Measurements from ENCODE around the gene DOCK2. TPM values are rescaled to one million over a fixed set of nuclear protein-coding genes. Genes with fewer than 3 reads are reported as not detected.

The DOCK2 gene
- total and polyA plus RNA-seq, 2 donors: 34.6 to 99.4 TPM

DNA sequence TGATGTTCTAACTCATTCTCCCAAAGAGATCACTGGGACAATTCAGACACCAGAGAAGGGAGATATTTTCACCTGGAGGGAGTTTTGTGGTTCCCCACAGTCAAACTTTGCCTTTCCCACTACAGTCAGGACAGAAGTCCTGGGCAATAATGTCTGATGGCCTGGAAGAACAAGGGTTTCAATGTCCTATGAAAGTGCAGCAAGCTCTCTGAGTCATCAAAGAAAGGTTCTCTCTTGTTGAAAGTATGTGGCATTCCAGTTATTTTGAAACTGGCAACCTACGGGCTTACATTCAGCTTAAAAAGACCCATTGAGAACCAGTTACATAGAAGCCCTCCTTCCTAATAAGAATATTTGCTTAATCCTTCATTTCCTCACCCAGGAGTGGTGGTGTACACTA lies 239.3 kb downstream of the DOCK2 start:
- no peak for DNase-seq (ENCODE audit: low read depth in 6 of 9, low spot score in 9 of 9)
- H3K9me3 ChIP-seq (ENCODE audit: control insufficient read depth in 2 of 2, insufficient read depth in 1 of 2, low read length in 1 of 2): no peaks in the 10 kb centered on the region
- H3K36me3 ChIP-seq (ENCODE audit: control insufficient read depth in 2 of 2, insufficient read depth in 2 of 2, low read length in 1 of 2): no peaks in the 10 kb centered on the region
- no peak overlapping the region for H3K4me3 ChIP-seq (ENCODE audit: low read length in 2 of 2)
- H3K27ac ChIP-seq (ENCODE audit: low read depth in 1 of 2, low read length in 1 of 2): no peak overlapping the region
- H3K27me3 ChIP-seq (ENCODE audit: control insufficient read depth in 2 of 2, insufficient read depth in 1 of 2, low read length in 1 of 2): no peaks in the 10 kb centered on the region
- 100% methylated on average over 1 of the region's 1 CpG for WGBS
- no peaks in the 10 kb centered on the region for H3K4me1 ChIP-seq (ENCODE audit: control insufficient read depth in 2 of 2, insufficient read depth in 2 of 2, low read length in 2 of 2)

GRCh38 chr5:169880012-169880663 lies 243.1 kb downstream of the DOCK2 start:
- Histone ChIP-seq H3K36me3 (ENCODE audit: control insufficient read depth in 2 of 2, insufficient read depth in 2 of 2, low read length in 1 of 2) (peaks cover 0 to 3% of the 10 kb centered on the region in 2 donors), H3K27me3 (ENCODE audit: control insufficient read depth in 2 of 2, insufficient read depth in 1 of 2, low read length in 1 of 2) (no peaks in the 10 kb centered on the region), H3K9me3 (ENCODE audit: control insufficient read depth in 2 of 2, insufficient read depth in 1 of 2, low read length in 1 of 2) (no peaks in the 10 kb centered on the region), H3K4me3 (ENCODE audit: low read length in 2 of 2) (no peak overlapping the region), H3K27ac (ENCODE audit: low read depth in 1 of 2, low read length in 1 of 2) (no peak overlapping the region), H3K4me1 (ENCODE audit: control insufficient read depth in 2 of 2, insufficient read depth in 2 of 2, low read length in 2 of 2) (no peaks in the 10 kb centered on the region)
- DNase-seq (ENCODE audit: low read depth in 6 of 9, low spot score in 9 of 9): no peak
- WGBS: 80% methylated on average over 4 of the region's 4 CpGs

DNA sequence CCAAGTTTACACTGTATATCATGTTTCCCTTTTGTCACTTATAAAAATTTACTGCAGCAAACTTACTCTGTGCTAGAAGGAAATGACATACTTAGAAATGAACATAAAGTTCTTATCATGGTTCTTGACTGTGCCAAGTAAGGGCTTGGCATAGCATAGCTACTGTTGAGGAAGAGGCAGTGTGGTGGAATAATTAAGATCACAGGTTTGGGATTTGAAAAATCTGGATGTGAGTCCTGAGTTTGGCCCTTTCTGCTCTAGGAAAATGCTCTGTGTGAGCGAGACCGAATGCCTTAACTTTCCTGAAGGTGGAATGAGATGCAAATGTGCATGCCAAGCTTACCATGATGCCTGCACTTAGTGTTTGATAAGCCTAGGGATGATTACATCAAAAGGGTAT lies 243.7 kb downstream of the DOCK2 start:
- WGBS: 100% methylated on average over 2 of the region's 2 CpGs
- H3K9me3 ChIP-seq (ENCODE audit: control insufficient read depth in 2 of 2, insufficient read depth in 1 of 2, low read length in 1 of 2): no peaks in the 10 kb centered on the region
- no peak for DNase-seq (ENCODE audit: low read depth in 6 of 9, low spot score in 9 of 9)
- H3K27me3 ChIP-seq (ENCODE audit: control insufficient read depth in 2 of 2, insufficient read depth in 1 of 2, low read length in 1 of 2): no peaks in the 10 kb centered on the region
- peaks cover 0 to 3% of the 10 kb centered on the region in 2 donors for H3K36me3 ChIP-seq (ENCODE audit: control insufficient read depth in 2 of 2, insufficient read depth in 2 of 2, low read length in 1 of 2)
- H3K4me1 ChIP-seq (ENCODE audit: control insufficient read depth in 2 of 2, insufficient read depth in 2 of 2, low read length in 2 of 2): no peaks in the 10 kb centered on the region
- H3K4me3 ChIP-seq (ENCODE audit: low read length in 2 of 2): no peak overlapping the region
- H3K27ac ChIP-seq (ENCODE audit: low read depth in 1 of 2, low read length in 1 of 2): no peak overlapping the region

DNA sequence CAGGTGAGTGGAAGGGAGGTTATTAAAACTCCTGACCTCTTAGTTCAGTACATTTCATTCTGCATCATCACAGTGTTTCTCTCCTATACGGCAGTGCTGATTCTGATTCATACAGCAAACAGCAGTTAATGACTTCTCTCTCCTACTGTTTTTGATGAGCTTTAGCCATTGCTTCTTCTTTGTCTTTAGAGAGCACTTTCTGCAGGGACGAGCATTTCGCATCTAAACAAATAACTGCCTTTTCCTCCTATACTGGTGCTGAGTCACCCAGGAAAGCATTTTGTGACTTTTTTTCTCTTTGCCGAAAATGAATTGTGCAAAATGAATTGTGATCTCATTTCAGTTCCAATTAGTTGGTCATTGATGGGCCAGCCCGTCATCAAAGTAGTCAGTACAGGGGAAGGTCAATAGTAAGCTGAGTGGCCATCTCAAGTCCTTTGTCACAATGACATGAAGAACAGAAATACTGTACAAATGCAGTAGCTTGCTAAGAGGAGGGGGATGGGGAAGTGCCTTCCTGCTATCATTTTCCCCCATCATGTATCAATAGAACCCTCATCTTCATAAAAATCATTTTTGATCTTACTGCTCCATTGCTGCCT lies 244.7 kb downstream of the DOCK2 start:
- no peak overlapping the region for H3K4me3 ChIP-seq (ENCODE audit: low read length in 2 of 2)
- H3K27me3 ChIP-seq (ENCODE audit: control insufficient read depth in 2 of 2, insufficient read depth in 1 of 2, low read length in 1 of 2): no peaks in the 10 kb centered on the region
- H3K36me3 ChIP-seq (ENCODE audit: control insufficient read depth in 2 of 2, insufficient read depth in 2 of 2, low read length in 1 of 2): peaks cover 0 to 3% of the 10 kb centered on the region in 2 donors
- WGBS: 84% methylated on average over 5 of the region's 5 CpGs
- H3K27ac ChIP-seq (ENCODE audit: low read depth in 1 of 2, low read length in 1 of 2): no peak overlapping the region
- H3K9me3 ChIP-seq (ENCODE audit: control insufficient read depth in 2 of 2, insufficient read depth in 1 of 2, low read length in 1 of 2): no peaks in the 10 kb centered on the region
- no peaks in the 10 kb centered on the region for H3K4me1 ChIP-seq (ENCODE audit: control insufficient read depth in 2 of 2, insufficient read depth in 2 of 2, low read length in 2 of 2)
- no peak for DNase-seq (ENCODE audit: low read depth in 6 of 9, low spot score in 9 of 9)

- no peak overlapping the region for H3K27ac ChIP-seq (ENCODE audit: low read depth in 1 of 2, low read length in 1 of 2)
- peaks cover 0 to 3% of the 10 kb centered on the region in 2 donors for H3K36me3 ChIP-seq (ENCODE audit: control insufficient read depth in 2 of 2, insufficient read depth in 2 of 2, low read length in 1 of 2)
- no peaks in the 10 kb centered on the region for H3K27me3 ChIP-seq (ENCODE audit: control insufficient read depth in 2 of 2, insufficient read depth in 1 of 2, low read length in 1 of 2)
- no peaks in the 10 kb centered on the region for H3K9me3 ChIP-seq (ENCODE audit: control insufficient read depth in 2 of 2, insufficient read depth in 1 of 2, low read length in 1 of 2)
- no peaks in the 10 kb centered on the region for H3K4me1 ChIP-seq (ENCODE audit: control insufficient read depth in 2 of 2, insufficient read depth in 2 of 2, low read length in 2 of 2)
- WGBS: 96% methylated on average over 2 of the region's 2 CpGs
- no peak overlapping the region for H3K4me3 ChIP-seq (ENCODE audit: low read length in 2 of 2)
- no peak for DNase-seq (ENCODE audit: low read depth in 6 of 9, low spot score in 9 of 9)
Measured at GRCh38 chr5:169886033-169886432, 249.0 kb downstream of the DOCK2 start.

DNA sequence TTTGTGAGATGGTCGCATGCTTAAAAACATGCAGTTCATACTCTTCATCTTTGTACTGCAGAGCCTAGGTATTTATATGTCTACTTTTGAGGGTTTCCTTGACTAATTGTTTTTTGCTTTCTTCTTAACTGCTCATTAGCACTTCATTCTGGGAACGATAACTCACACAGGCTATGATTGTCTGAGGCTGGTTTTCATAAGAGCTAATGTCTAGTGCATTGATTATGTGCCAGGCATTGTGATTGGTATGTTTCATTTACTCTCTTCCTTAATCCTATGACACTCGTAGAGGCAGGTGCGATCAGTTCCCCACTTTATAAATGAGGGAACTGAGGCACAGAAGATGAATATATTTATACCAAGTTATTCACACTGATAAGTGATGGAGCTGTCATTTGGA lies 249.6 kb downstream of the DOCK2 start:
- no peak for DNase-seq (ENCODE audit: low read depth in 6 of 9, low spot score in 9 of 9)
- Histone ChIP-seq H3K27me3 (ENCODE audit: control insufficient read depth in 2 of 2, insufficient read depth in 1 of 2, low read length in 1 of 2) (no peaks in the 10 kb centered on the region), H3K4me1 (ENCODE audit: control insufficient read depth in 2 of 2, insufficient read depth in 2 of 2, low read length in 2 of 2) (no peaks in the 10 kb centered on the region), H3K36me3 (ENCODE audit: control insufficient read depth in 2 of 2, insufficient read depth in 2 of 2, low read length in 1 of 2) (peaks cover 0 to 3% of the 10 kb centered on the region in 2 donors), H3K4me3 (ENCODE audit: low read length in 2 of 2) (no peak overlapping the region), H3K27ac (ENCODE audit: low read depth in 1 of 2, low read length in 1 of 2) (no peak overlapping the region), H3K9me3 (ENCODE audit: control insufficient read depth in 2 of 2, insufficient read depth in 1 of 2, low read length in 1 of 2) (no peaks in the 10 kb centered on the region)
- 98% methylated on average over 4 of the region's 4 CpGs for WGBS

DNA sequence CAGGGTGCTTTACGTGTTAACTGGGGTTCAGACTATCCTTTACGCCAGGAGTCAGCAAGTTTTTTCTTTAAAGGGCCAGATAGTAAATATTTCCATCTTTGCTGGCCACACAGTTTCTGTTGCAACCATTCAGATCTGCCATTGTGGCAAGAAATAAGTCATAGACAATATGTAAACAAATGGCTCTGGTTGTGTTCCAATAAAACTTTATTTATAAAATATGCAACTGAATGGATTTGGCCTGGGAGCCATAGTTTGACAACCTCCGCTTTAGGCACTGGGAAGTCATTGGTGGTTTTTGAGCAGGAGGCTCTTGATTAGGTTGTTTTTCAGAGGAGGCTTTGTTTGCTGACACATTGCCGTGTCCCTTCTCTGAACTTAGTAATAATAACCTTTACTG lies 252.5 kb downstream of the DOCK2 start:
- Histone ChIP-seq H3K4me1 (ENCODE audit: control insufficient read depth in 2 of 2, insufficient read depth in 2 of 2, low read length in 2 of 2) (no peaks in the 10 kb centered on the region), H3K36me3 (ENCODE audit: control insufficient read depth in 2 of 2, insufficient read depth in 2 of 2, low read length in 1 of 2) (peaks cover 0 to 3% of the 10 kb centered on the region in 2 donors), H3K4me3 (ENCODE audit: low read length in 2 of 2) (no peak overlapping the region), H3K27ac (ENCODE audit: low read depth in 1 of 2, low read length in 1 of 2) (no peak overlapping the region), H3K9me3 (ENCODE audit: control insufficient read depth in 2 of 2, insufficient read depth in 1 of 2, low read length in 1 of 2) (no peaks in the 10 kb centered on the region), H3K27me3 (ENCODE audit: control insufficient read depth in 2 of 2, insufficient read depth in 1 of 2, low read length in 1 of 2) (no peaks in the 10 kb centered on the region)
- no peak for DNase-seq (ENCODE audit: low read depth in 6 of 9, low spot score in 9 of 9)
- 97% methylated on average over 4 of the region's 4 CpGs for WGBS

GRCh38 chr5:169893010-169893409 lies 255.9 kb downstream of the DOCK2 start:
- H3K36me3 ChIP-seq (ENCODE audit: control insufficient read depth in 2 of 2, insufficient read depth in 2 of 2, low read length in 1 of 2): peaks cover 0 to 3% of the 10 kb centered on the region in 2 donors
- no peaks in the 10 kb centered on the region for H3K4me1 ChIP-seq (ENCODE audit: control insufficient read depth in 2 of 2, insufficient read depth in 2 of 2, low read length in 2 of 2)
- H3K4me3 ChIP-seq (ENCODE audit: low read length in 2 of 2): no peak overlapping the region
- H3K9me3 ChIP-seq (ENCODE audit: control insufficient read depth in 2 of 2, insufficient read depth in 1 of 2, low read length in 1 of 2): no peaks in the 10 kb centered on the region
- no peak for DNase-seq (ENCODE audit: low read depth in 6 of 9, low spot score in 9 of 9)
- no peaks in the 10 kb centered on the region for H3K27me3 ChIP-seq (ENCODE audit: control insufficient read depth in 2 of 2, insufficient read depth in 1 of 2, low read length in 1 of 2)
- no peak overlapping the region for H3K27ac ChIP-seq (ENCODE audit: low read depth in 1 of 2, low read length in 1 of 2)

GRCh38 chr5:169893571-169893970 lies 256.5 kb downstream of the DOCK2 start:
- H3K4me1 ChIP-seq (ENCODE audit: control insufficient read depth in 2 of 2, insufficient read depth in 2 of 2, low read length in 2 of 2): no peaks in the 10 kb centered on the region
- H3K9me3 ChIP-seq (ENCODE audit: control insufficient read depth in 2 of 2, insufficient read depth in 1 of 2, low read length in 1 of 2): no peaks in the 10 kb centered on the region
- no peaks in the 10 kb centered on the region for H3K27me3 ChIP-seq (ENCODE audit: control insufficient read depth in 2 of 2, insufficient read depth in 1 of 2, low read length in 1 of 2)
- no peak for DNase-seq (ENCODE audit: low read depth in 6 of 9, low spot score in 9 of 9)
- H3K4me3 ChIP-seq (ENCODE audit: low read length in 2 of 2): no peak overlapping the region
- 86% methylated on average over 2 of the region's 2 CpGs for WGBS
- H3K27ac ChIP-seq (ENCODE audit: low read depth in 1 of 2, low read length in 1 of 2): no peak overlapping the region
- H3K36me3 ChIP-seq (ENCODE audit: control insufficient read depth in 2 of 2, insufficient read depth in 2 of 2, low read length in 1 of 2): peaks cover 0 to 4% of the 10 kb centered on the region in 2 donors

All from thymus (tissue), 11 donors.